Measurements from ENCODE around the gene ERGIC3. TPM values are rescaled to one million over a fixed set of nuclear protein-coding genes. Genes with fewer than 3 reads are reported as not detected.
A peak's percentile ranks its signal among the peaks of the same experiment; 100 is the strongest.

The ERGIC3 gene
- total and polyA plus RNA-seq, 2 of the 13 experiments (the other 11 are each of a cell fraction or from before 2014, with no cell fraction given): 407 to 670 TPM

DNA sequence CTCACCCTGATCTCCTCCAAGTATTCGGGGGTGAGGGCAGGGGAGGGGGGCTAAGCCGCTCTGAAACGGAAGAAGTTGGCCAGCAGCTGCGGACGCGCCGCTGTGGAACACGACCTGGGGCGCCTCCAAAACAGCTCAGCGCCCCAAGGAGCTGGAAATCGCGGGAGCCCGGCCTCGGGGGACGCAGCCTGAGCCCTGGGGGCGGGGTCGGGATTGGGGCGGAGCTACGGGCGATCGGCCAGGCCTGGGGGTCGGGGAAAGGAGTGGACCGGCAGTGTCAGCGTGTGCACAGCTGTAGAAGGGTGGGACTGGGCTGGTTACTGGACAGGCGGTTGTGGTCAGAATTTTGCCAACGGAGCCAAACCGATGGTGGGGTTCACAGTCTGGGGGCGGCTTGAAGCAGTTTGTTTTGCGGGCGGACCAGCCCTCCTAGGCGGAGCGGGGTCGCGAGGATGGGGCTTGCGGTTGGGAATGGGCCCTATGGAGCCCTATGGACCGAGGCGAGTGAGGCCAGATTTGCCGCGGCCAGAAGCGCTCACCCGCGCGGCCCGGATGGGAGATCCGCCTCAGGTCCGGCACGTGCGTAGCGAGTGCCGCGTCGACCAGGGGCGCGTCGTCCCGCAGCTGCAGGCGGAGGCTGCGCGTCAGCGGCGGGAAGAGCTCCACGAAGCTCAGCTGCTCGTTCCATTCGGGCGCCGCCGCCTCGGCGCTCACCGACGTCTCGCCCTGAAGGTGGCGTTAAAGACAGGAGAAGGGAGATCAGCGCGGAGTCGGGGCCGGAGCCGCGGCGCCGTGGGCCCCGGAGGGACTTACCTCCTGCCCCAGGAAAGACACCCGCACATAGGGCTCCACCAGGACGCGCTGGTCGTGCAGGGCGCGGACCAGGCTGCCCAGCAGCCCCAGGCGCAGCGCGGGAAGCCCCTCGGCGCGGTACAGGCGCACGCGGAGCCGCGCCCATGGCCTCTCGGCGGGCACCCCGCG is 59.4 kb downstream of the ERGIC3 start (continued):
- no peak for TF ChIP-seq ZNF878 (CRISPR knock-in tag; IDR thresholded peaks at IDR 0.05)
- TF ChIP-seq, protein P1, sequence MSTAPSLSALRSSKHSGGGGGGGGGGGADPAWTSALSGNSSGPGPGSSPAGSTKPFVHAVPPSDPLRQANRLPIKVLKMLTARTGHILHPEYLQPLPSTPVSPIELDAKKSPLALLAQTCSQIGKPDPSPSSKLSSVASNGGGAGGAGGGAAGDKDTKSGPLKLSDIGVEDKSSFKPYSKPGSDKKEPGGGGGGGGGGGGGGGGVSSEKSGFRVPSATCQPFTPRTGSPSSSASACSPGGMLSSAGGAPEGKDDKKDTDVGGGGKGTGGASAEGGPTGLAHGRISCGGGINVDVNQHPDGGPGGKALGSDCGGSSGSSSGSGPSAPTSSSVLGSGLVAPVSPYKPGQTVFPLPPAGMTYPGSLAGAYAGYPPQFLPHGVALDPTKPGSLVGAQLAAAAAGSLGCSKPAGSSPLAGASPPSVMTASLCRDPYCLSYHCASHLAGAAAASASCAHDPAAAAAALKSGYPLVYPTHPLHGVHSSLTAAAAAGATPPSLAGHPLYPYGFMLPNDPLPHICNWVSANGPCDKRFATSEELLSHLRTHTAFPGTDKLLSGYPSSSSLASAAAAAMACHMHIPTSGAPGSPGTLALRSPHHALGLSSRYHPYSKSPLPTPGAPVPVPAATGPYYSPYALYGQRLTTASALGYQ (CRISPR knock-in tag; IDR thresholded peaks at IDR 0.05): peak; percentile 29; the same call in 1 of the 2 replicates
- TF ChIP-seq ZFP82 (CRISPR knock-in tag; IDR thresholded peaks at IDR 0.05; ENCODE audit: borderline replicate concordance): no peak
- TF ChIP-seq, protein P2, sequence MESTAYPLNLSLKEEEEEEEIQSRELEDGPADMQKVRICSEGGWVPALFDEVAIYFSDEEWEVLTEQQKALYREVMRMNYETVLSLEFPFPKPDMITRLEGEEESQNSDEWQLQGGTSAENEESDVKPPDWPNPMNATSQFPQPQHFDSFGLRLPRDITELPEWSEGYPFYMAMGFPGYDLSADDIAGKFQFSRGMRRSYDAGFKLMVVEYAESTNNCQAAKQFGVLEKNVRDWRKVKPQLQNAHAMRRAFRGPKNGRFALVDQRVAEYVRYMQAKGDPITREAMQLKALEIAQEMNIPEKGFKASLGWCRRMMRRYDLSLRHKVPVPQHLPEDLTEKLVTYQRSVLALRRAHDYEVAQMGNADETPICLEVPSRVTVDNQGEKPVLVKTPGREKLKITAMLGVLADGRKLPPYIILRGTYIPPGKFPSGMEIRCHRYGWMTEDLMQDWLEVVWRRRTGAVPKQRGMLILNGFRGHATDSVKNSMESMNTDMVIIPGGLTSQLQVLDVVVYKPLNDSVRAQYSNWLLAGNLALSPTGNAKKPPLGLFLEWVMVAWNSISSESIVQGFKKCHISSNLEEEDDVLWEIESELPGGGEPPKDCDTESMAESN (CRISPR knock-in tag; conservative IDR thresholded peaks at IDR 0.05): no peak; the same call in 1 of the 2 replicates
- 0 out of 2 replicates have a peak, but pooled peaks have one; percentile 58 for TF ChIP-seq SNAI1 (CRISPR knock-in tag; IDR thresholded peaks at IDR 0.05; ENCODE audit: borderline replicate concordance)
- no peak for TF ChIP-seq ZNF510 (CRISPR knock-in tag; IDR thresholded peaks at IDR 0.05; ENCODE audit: low read depth)
- TF ChIP-seq ZNF782 (CRISPR knock-in tag; IDR thresholded peaks at IDR 0.05; ENCODE audit: borderline replicate concordance): peak; percentile 91
- TF ChIP-seq, protein P3, sequence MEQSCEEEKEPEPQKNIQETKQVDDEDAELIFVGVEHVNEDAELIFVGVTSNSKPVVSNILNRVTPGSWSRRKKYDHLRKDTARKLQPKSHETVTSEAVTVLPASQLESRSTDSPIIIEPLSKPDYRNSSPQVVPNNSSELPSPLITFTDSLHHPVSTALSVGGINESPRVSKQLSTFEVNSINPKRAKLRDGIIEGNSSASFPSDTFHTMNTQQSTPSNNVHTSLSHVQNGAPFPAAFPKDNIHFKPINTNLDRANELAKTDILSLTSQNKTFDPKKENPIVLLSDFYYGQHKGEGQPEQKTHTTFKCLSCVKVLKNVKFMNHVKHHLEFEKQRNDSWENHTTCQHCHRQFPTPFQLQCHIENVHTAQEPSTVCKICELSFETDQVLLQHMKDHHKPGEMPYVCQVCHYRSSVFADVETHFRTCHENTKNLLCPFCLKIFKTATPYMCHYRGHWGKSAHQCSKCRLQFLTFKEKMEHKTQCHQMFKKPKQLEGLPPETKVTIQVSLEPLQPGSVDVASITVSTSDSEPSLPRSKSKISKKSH (CRISPR knock-in tag; IDR thresholded peaks at IDR 0.05; ENCODE audit: borderline replicate concordance): no peak
- TF ChIP-seq, protein P4, sequence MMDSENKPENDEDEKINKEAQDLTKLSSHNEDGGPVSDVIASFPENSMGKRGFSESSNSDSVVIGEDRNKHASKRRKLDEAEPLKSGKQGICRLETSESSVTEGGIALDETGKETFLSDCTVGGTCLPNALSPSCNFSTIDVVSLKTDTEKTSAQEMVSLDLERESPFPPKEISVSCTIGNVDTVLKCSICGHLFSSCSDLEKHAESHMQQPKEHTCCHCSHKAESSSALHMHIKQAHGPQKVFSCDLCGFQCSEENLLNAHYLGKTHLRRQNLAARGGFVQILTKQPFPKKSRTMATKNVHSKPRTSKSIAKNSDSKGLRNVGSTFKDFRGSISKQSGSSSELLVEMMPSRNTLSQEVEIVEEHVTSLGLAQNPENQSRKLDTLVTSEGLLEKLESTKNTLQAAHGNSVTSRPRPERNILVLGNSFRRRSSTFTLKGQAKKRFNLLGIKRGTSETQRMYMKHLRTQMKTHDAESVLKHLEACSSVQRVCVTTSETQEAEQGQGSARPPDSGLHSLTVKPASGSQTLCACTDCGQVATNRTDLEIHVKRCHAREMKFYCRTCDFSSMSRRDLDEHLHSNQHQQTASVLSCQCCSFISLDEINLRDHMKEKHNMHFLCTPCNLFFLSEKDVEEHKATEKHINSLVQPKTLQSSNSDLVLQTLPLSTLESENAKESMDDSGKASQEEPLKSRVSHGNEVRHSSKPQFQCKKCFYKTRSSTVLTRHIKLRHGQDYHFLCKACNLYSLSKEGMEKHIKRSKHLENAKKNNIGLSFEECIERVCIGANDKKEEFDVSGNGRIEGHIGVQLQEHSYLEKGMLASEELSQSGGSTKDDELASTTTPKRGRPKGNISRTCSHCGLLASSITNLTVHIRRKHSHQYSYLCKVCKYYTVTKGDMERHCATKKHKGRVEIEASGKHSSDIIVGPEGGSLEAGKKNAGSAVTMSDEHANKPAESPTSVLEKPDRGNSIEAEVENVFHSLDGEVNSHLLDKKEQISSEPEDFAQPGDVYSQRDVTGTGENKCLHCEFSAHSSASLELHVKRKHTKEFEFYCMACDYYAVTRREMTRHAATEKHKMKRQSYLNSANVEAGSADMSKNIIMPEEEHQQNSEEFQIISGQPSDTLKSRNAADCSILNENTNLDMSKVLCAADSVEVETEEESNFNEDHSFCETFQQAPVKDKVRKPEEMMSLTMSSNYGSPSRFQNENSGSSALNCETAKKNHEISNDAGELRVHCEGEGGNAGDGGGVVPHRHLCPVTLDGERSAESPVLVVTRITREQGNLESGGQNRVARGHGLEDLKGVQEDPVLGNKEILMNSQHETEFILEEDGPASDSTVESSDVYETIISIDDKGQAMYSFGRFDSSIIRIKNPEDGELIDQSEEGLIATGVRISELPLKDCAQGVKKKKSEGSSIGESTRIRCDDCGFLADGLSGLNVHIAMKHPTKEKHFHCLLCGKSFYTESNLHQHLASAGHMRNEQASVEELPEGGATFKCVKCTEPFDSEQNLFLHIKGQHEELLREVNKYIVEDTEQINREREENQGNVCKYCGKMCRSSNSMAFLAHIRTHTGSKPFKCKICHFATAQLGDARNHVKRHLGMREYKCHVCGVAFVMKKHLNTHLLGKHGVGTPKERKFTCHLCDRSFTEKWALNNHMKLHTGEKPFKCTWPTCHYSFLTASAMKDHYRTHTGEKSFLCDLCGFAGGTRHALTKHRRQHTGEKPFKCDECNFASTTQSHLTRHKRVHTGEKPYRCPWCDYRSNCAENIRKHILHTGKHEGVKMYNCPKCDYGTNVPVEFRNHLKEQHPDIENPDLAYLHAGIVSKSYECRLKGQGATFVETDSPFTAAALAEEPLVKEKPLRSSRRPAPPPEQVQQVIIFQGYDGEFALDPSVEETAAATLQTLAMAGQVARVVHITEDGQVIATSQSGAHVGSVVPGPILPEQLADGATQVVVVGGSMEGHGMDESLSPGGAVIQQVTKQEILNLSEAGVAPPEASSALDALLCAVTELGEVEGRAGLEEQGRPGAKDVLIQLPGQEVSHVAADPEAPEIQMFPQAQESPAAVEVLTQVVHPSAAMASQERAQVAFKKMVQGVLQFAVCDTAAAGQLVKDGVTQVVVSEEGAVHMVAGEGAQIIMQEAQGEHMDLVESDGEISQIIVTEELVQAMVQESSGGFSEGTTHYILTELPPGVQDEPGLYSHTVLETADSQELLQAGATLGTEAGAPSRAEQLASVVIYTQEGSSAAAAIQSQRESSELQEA (CRISPR knock-in tag; IDR thresholded peaks at IDR 0.05; ENCODE audit: not compliant biosample characterization): peak; percentile 67
- no peak for TF ChIP-seq ZNF10 (CRISPR knock-in tag; IDR thresholded peaks at IDR 0.05; ENCODE audit: borderline replicate concordance, low read depth)
- no peak for TF ChIP-seq NR2F6 (IDR thresholded peaks at IDR 0.05)
- 0 out of 2 replicates have a peak, but pooled peaks have one; percentile 24 for TF ChIP-seq NR2F6 (CRISPR knock-in tag; IDR thresholded peaks at IDR 0.05)
- TF ChIP-seq CC2D1A (CRISPR knock-in tag; IDR thresholded peaks at IDR 0.05): no peak
